Common myeloid progenitor, CD34-positive (primary cell): ENCODE results near the gene NME2.

Experiments
- CTCF ChIA-PET: fragments of 350-600 bp; sonication (Branson Sonifier 250); formaldehyde crosslinking; loops from one replicate; lab custom pipeline; 2021; ENCODE audit warnings: antibody characterized with exemption; lab: Charles Lee
- POLR2A ChIA-PET: fragments of 350-600 bp; sonication (Branson Sonifier 250); formaldehyde crosslinking; loops from one replicate; lab custom pipeline; 2021; ENCODE audit warnings: antibody characterized with exemption; lab: Charles Lee
- DNase-seq, 3 donors: peaks; one replicate each; pipeline versions ENCODE4 v3.0.0 to v3.0.0-alpha.2; 2013
- H3K27ac ChIP-seq, 2 experiments: 1 replicate in 1 of 2; 2 replicates in 1 of 2; pipeline ENCODE4 v1.7.0; 2013; ENCODE audit warnings: inconsistent platforms in 2 of 2, low read length in 2 of 2, mild to moderate bottlenecking in 2 of 2, low read depth in 1 of 2, moderate library complexity in 1 of 2; ENCODE audit not compliant: severe bottlenecking in 2 of 2, insufficient read depth in 1 of 2, poor library complexity in 1 of 2
- H3K27me3 ChIP-seq, 5 experiments: replicated peaks in 2 of 5; 1 replicate in 3 of 5; 2 replicates in 2 of 5; pipeline versions ENCODE4 v1.6.1 to v1.7.0; 2013; ENCODE audit warnings: low read length in 4 of 5, mild to moderate bottlenecking in 2 of 5, moderate library complexity in 2 of 5, inconsistent platforms in 1 of 5; ENCODE audit not compliant: insufficient read depth in 5 of 5, control insufficient read depth in 4 of 5
- H3K36me3 ChIP-seq, 4 experiments: 1 replicate in 2 of 4; 2 replicates in 2 of 4; pipeline versions ENCODE4 v1.6.1 to v1.7.0; 2013; ENCODE audit warnings: low read length in 3 of 4, control low read depth in 1 of 4, mild to moderate bottlenecking in 1 of 4; ENCODE audit not compliant: control insufficient read depth in 4 of 4, insufficient read depth in 4 of 4
- H3K4me1 ChIP-seq, 4 experiments: 1 replicate in 3 of 4; 2 replicates in 1 of 4; pipeline versions ENCODE4 v1.6.1 to v1.7.1; 2013; ENCODE audit warnings: low read length in 3 of 4, mild to moderate bottlenecking in 3 of 4, control low read depth in 1 of 4, inconsistent platforms in 1 of 4, moderate library complexity in 1 of 4; ENCODE audit not compliant: control insufficient read depth in 4 of 4, insufficient read depth in 4 of 4; ENCODE audit errors: control extremely low read depth in 1 of 4
- H3K4me3 ChIP-seq, 7 experiments: 1 replicate in 4 of 7; 2 replicates in 3 of 7; pipeline versions ENCODE4 v1.5.1 to v1.7.0; 2013; ENCODE audit warnings: mild to moderate bottlenecking in 7 of 7, low read length in 6 of 7, moderate library complexity in 6 of 7, inconsistent platforms in 2 of 7, low read depth in 2 of 7, control low read depth in 1 of 7; ENCODE audit not compliant: insufficient read depth in 4 of 7, control insufficient read depth in 1 of 7; ENCODE audit errors: extremely low read depth in 1 of 7
- H3K9me3 ChIP-seq, 5 experiments: 1 replicate in 4 of 5; 2 replicates in 1 of 5; pipeline versions ENCODE4 v1.6.1 to v1.7.1; 2013; ENCODE audit warnings: low read length in 4 of 5, mild to moderate bottlenecking in 2 of 5, inconsistent platforms in 1 of 5, low read depth in 1 of 5, moderate library complexity in 1 of 5; ENCODE audit not compliant: control insufficient read depth in 4 of 5, insufficient read depth in 2 of 5; ENCODE audit errors: control extremely low read depth in 1 of 5
- WGBS: methylation state at CpG from one replicate; pipeline ENCODE4 v1.1.5; 2013; ENCODE audit not compliant: insufficient coverage; 5-methylcytosine and 5-hydroxymethylcytosine counted together

NME2 gene

DNA sequence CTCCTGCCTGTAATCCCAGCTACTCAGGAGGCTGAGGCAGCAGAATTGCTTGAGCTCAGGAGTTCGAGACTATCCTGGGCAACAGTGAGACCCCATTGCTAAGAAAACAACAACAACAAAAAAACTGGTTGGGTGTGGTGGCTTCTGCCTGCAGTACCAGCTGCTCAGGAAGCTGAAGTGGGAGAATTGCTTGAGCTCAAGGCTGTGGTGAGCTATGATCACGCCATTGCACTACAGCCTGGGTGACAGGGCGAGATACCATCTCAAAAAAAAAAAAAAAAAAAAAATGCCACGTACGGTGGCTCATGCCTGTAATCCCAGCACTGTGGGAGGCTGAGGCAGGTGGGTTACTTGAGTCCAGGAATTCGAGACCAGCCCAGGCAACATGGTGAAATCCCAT is 34.1 kb downstream of the NME2 start:
- Histone ChIP-seq H3K4me1 (peaks cover 0 to 13% (median 0%) of the 10 kb centered on the region in 4 experiments), H3K27me3 (no peaks in the 10 kb centered on the region), H3K9me3 (no peaks in the 10 kb centered on the region), H3K4me3 (no peak overlapping the region), H3K27ac (peak overlapping the region; percentile 25 to 31), H3K36me3 (peaks cover 23 to 73% (median 48%) of the 10 kb centered on the region in 4 experiments)
- ChIA-PET POLR2A (no interaction called here), CTCF (interaction anchor here (1.3 kb wide), 1 partner anchor 15 kb away, joined by 5 read pairs; no protein-coding TSS in a partner anchor)
- DNase-seq: peak; percentile 37 to 74 (median 59)
- 56% methylated on average over 2 of the region's 6 CpGs for WGBS

- Histone ChIP-seq H3K36me3 (peaks cover 25 to 74% (median 48%) of the 10 kb centered on the region in 4 experiments), H3K4me1 (peaks cover 0 to 13% (median 0%) of the 10 kb centered on the region in 4 experiments), H3K27me3 (no peaks in the 10 kb centered on the region), H3K27ac (peak overlapping the region in 1 of 2 experiments; percentile 76), H3K9me3 (no peaks in the 10 kb centered on the region), H3K4me3 (no peak overlapping the region)
- ChIA-PET POLR2A (no interaction called here), CTCF (no interaction called here)
- DNase-seq: no peak
- 100% methylated on average over 1 of the region's 2 CpGs for WGBS
Measured at GRCh38 chr17:51200846-51201245, 34.6 kb downstream of the NME2 start.

DNA sequence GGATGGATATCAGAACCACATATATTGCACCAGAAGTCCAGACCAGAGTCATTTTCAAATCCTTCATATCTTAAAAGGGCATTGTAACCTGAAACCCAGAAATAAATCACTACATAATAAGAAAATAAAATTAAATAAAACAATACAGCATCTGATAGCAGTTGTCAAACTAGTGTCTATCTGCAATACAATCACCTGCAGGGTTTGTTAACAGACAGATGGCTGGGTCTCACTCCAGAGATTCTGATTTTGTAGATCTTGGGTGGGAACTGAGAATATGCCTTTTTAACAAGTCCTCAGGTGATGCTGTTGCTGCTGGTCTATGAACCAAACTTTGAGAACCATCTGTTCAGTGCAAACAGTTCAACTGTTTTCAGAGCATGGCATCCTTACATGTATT is 37.6 kb downstream of the NME2 start:
- Histone ChIP-seq H3K4me3 (no peak overlapping the region), H3K9me3 (no peaks in the 10 kb centered on the region), H3K36me3 (peaks cover 26 to 85% (median 52%) of the 10 kb centered on the region in 4 experiments), H3K27me3 (no peaks in the 10 kb centered on the region), H3K4me1 (peaks cover 0 to 13% (median 0%) of the 10 kb centered on the region in 4 experiments), H3K27ac (no peak overlapping the region)
- DNase-seq: no peak
- ChIA-PET POLR2A (no interaction called here), CTCF (no interaction called here)

DNA sequence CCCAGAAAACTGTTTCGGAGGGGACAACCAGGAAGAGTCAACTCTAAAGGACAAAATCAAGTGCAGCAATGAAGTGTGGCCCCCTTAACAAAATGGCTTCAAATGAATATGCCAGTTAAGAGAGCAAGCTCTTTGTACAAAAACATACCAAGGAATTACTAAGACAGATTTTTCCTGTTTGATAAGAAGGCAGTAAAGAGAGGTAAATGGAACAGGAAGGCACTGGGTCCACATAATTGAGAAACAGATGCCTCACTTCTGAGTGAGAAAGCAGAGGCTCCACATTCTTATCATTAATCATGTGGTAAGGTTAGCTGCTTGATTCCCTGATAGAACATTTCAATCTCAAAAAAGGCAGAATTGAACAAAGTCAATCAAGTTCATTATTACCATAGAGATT is 48.7 kb downstream of the NME2 start:
- no peak overlapping the region for H3K4me3 ChIP-seq
- no peaks in the 10 kb centered on the region for H3K27me3 ChIP-seq
- H3K36me3 ChIP-seq: peaks cover 14 to 58% (median 31%) of the 10 kb centered on the region in 4 experiments
- H3K27ac ChIP-seq: peak overlapping the region in 1 of 2 experiments; percentile 45
- peaks cover 0 to 10% (median 5%) of the 10 kb centered on the region in 4 experiments for H3K4me1 ChIP-seq
- ChIA-PET POLR2A (no interaction called here), CTCF (interaction anchor here (1.1 to 1.3 kb wide), 3 partner anchors 14 to 47 kb away, joined by 3 to 5 read pairs (median 3); no protein-coding TSS in a partner anchor)
- peak in 2 of 3 donors; percentile 28 to 51 for DNase-seq
- 78% methylated on average over 1 of the region's 1 CpG for WGBS
- no peaks in the 10 kb centered on the region for H3K9me3 ChIP-seq

DNA sequence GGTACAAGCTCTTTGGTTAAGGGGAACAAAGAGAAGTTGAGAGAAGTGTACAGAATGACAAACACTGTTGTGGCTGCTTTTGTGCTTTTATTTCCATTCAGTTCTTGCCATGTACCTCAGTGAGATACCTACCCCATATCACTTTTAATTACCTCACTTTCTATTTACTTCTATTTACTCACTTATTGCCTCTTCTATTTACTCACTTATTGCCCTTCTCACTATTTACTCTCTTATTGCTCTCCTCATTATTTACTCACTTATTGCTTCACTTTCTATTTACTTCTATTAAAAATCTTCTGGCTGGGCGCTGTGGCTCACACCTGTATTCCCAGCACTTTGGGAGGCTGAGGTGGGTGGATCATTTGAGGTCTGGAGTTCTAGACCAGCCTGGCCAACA is 51.7 kb downstream of the NME2 start:
- H3K27ac ChIP-seq: no peak overlapping the region
- H3K9me3 ChIP-seq: no peaks in the 10 kb centered on the region
- peaks cover 0 to 10% (median 5%) of the 10 kb centered on the region in 4 experiments for H3K4me1 ChIP-seq
- no peak for DNase-seq
- POLR2A ChIA-PET: no interaction called here
- no CpG with 5 or more reads among the region's 1 CpG for WGBS
- CTCF ChIA-PET: no interaction called here
- H3K36me3 ChIP-seq: peaks cover 11 to 70% (median 42%) of the 10 kb centered on the region in 4 experiments
- no peaks in the 10 kb centered on the region for H3K27me3 ChIP-seq
- no peak overlapping the region for H3K4me3 ChIP-seq

DNA sequence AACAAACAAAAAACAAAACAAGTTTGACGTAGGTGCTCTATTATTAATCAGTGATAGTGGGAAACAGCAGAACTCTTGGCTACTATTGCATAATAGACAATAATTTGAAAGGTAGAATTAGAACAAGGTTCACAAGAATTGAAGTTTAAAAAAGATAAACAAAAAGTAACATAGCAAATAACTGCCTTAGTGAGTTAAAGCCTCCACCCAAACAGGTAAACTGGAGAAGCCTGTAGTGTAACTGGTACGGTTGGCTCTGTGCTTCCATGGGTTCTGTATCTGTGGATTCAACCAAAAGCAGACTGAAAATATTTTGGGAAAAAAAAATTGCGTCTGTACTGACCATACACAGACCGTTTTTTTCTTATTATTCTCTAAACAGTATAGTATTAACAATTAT is 55.1 kb downstream of the NME2 start:
- ChIA-PET POLR2A (no interaction called here), CTCF (no interaction called here)
- 100% methylated on average over 1 of the region's 4 CpGs for WGBS

More for the DNA sequence above, 55.1 kb downstream of the NME2 start:
- Histone ChIP-seq H3K27ac (no peak overlapping the region), H3K4me3 (no peak overlapping the region), H3K36me3 (peaks cover 17 to 66% (median 44%) of the 10 kb centered on the region in 4 experiments), H3K4me1 (peaks cover 0 to 18% (median 8%) of the 10 kb centered on the region in 4 experiments), H3K27me3 (no peaks in the 10 kb centered on the region), H3K9me3 (no peaks in the 10 kb centered on the region)
- DNase-seq: no peak
